ENCODE data around the gene USP40.

Gene USP40

DNA sequence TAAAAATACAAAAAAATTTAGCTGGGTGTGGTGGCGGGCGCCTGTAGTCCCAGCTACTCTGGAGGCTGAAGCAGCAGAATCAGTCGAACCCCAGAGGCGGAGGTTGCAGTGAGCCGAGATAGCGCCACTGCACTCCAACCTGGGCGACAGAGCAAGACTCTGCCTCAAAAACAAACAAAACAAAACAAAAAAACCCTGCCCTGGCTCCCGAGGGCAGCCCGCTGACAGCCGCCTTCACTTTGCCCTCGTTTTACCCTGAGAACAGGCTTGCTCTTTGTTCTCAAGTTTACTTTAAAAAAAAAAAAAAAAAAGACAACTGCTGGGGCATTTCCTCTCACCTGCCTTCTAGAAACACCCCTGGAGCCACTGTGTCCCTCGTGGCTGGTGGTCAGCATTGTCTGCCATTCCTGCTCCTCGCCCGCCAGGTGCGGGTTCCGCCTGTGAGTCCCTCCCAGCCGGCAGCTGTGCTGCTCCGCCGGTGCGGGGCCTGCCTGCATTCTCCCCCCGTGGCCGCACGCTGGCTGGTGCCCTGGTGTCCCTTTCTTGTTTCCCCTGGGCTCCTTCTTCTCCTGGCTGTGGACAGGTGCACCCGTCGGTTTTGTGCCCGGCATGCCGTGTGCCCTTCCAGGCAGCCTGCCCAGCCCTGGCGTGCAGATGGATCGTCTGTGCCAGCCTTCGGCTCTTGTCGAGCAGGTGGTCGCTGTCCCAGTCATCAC is 105.7 kb downstream of the USP40 start:
- TF ChIP-seq CTCF (IDR thresholded peaks at IDR 0.05; ENCODE audit: insufficient read depth, low read depth, low read length, missing control alignments) = no peak
- no peak overlapping the region for H3K4me3 ChIP-seq (ENCODE audit: low read length)
- no peak for DNase-seq (ENCODE audit: low read depth)

- TF ChIP-seq CTCF (IDR thresholded peaks at IDR 0.05; ENCODE audit: insufficient read depth, low read depth, low read length, missing control alignments) = no peak
- H3K4me3 ChIP-seq (ENCODE audit: low read length) = no peak overlapping the region
- DNase-seq (ENCODE audit: low read depth) = no peak
These were observed 107.2 kb downstream of the USP40 start for GRCh38 chr2:233459426-233459825.

GRCh38 chr2:233458826-233459225 is 107.8 kb downstream of the USP40 start:
- DNase-seq (ENCODE audit: low read depth) = no peak
- no peak overlapping the region for H3K4me3 ChIP-seq (ENCODE audit: low read length)
- TF ChIP-seq CTCF (IDR thresholded peaks at IDR 0.05; ENCODE audit: insufficient read depth, low read depth, low read length, missing control alignments) = no peak

DNA sequence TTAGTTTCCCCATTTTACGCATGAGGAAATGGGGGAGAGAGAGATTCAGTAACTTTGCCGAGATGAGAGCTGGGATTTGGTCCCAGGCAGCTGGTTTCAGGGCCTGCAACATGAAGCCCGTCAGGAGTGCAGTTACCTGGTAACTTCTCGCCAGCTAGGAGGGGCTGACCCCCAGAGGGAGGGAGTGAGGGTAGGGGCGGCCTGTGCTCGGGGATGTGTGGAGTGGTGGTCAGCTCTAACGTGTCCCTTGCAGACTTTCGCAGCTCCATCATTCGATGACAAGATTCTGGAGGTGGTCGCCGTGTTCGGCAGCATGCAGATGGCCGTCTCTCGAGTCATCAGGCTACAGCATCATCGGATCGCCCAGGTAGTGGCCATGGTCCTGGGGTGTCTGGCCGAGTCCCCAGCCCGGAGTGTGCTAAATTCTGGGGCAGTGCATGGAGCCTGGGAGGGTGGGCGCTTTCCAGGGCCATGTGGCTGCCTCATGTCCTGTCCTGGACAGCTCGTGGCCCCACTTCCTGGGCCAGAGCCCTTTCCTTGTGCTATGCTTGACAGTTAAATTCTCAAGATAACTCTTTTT is 108.5 kb downstream of the USP40 start:
- no peak overlapping the region for H3K4me3 ChIP-seq (ENCODE audit: low read length)
- no peak for DNase-seq (ENCODE audit: low read depth)
- TF ChIP-seq CTCF (IDR thresholded peaks at IDR 0.05; ENCODE audit: insufficient read depth, low read depth, low read length, missing control alignments) = no peak

DNA sequence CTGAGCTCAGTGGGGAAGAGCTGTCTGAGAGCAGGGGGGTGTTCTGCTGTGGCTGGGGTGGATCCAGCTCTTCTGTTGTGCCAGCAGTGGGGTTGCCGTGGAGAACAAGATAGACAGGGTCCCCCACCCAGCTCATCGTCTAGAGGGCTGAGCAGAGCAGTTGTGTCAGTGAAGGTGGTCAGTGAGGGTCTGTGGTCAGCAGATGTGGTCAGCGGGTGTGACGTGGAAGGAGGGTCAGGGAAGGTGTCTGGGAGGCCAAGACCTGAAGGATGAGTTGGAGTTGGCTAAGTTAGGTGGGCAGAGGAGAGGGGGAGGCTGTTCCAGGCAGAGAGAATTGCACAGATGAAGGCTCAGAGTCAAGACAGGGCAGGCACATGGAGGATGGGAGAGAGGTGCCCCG is 109.2 kb downstream of the USP40 start:
- DNase-seq (ENCODE audit: low read depth) = no peak
- no peak for TF ChIP-seq CTCF (IDR thresholded peaks at IDR 0.05; ENCODE audit: insufficient read depth, low read depth, low read length, missing control alignments)
- H3K4me3 ChIP-seq (ENCODE audit: low read length) = no peak overlapping the region

DNA sequence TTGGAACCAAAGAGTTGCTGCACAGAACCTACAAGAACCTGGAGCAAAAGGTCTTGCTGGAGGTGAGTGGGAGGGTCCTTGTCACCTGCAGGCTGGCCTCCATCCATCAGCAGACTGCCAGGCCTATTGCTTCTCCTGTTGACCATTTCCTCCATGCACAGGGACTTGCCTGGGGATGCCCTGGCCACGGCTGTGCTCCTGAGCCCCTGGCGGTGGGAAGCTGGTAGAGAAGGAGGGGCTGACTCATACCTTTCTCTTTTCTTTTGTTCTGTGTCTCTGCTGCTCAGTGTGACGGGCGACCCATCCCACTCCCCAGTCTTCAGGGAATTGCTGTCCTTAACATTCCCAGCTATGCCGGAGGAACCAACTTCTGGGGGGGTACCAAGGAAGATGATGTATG is 109.6 kb downstream of the USP40 start:
- no peak for TF ChIP-seq CTCF (IDR thresholded peaks at IDR 0.05; ENCODE audit: insufficient read depth, low read depth, low read length, missing control alignments)
- DNase-seq (ENCODE audit: low read depth) = no peak
- H3K4me3 ChIP-seq (ENCODE audit: low read length) = no peak overlapping the region

GRCh38 chr2:233456111-233456510 is 110.5 kb downstream of the USP40 start:
- no peak overlapping the region for H3K4me3 ChIP-seq (ENCODE audit: low read length)
- TF ChIP-seq CTCF (IDR thresholded peaks at IDR 0.05; ENCODE audit: insufficient read depth, low read depth, low read length, missing control alignments) = no peak
- DNase-seq (ENCODE audit: low read depth) = no peak

All from epithelial cell of esophagus (primary cell).